Measurements from ENCODE around the gene ZNF766. TPM values are rescaled to one million over a fixed set of nuclear protein-coding genes. Genes with fewer than 3 reads are reported as not detected.

Gene ZNF766
- total and polyA plus RNA-seq, 9 of the 15 experiments (the other 6 are each of a cell fraction or from before 2014, with no cell fraction given) = 6.7 to 23.0 (median 11.2) TPM

DNA sequence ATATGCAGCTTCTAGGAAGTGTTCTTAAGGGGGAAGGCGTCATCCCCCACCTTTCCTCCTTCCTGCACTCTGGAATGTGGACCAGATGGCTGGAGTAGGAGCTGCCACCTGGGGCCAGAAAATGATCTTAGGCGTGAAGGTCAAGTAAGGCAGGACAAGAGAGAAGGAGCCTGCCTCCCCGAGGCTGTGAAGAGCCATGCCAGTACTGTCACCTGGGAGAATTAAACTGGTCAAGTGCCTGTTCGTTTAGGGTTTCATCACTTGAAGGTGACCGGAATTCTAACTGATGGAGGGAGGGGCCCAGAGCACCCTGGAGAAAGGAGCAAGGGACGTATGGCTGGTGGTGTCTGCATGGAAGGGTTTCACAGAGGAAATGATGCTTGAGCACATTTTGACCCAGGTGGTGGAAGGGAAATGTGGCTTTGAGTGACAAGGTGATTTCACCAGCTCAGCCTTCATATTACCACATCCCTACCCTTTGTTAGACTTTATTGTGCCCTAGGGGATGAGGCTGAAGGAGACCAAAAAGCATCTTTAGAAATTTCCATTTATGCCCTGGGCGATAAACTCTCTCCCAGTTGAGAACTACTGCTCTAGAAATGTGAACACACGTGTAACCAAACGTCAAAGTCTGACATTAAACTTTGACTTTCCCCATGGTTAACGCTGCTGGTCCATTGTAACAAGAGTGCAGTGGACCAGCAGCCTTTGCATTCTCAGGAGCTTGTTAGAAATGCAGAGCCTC is 42.0 kb upstream of the ZNF766 start:
- Histone ChIP-seq H3K9me3 (replicated peaks; ENCODE audit: control insufficient read depth, insufficient read depth, low read depth, low read length) (no peaks in the 10 kb centered on the region), H3K4me3 (no peak overlapping the region), H3K4me1 (replicated peaks in 1 of 2; ENCODE audit: control insufficient read depth in 2 of 2, insufficient read depth in 2 of 2, low read length in 2 of 2) (no peaks in the 10 kb centered on the region), H3K9ac (ENCODE audit: insufficient read depth in 1 of 2, low read depth in 2 of 2, low read length in 2 of 2) (no peak overlapping the region), H2AFZ (ENCODE audit: low read depth, low read length) (no peak overlapping the region), H3K9me1 (ENCODE audit: control insufficient read depth, insufficient read depth, low read length) (no peaks in the 10 kb centered on the region), H3K27me3 (ENCODE audit: control insufficient read depth in 2 of 2, insufficient read depth in 2 of 2, low read length in 2 of 2) (no peaks in the 10 kb centered on the region), H3K27ac (ENCODE audit: extremely low read depth, low read depth, low read length) (no peak overlapping the region), H3K79me2 (ENCODE audit: control insufficient read depth, insufficient read depth, low read length) (no peaks in the 10 kb centered on the region), H4K20me1 (replicated peaks; ENCODE audit: control insufficient read depth, insufficient read depth, low read length) (no peaks in the 10 kb centered on the region), H3K36me3 (ENCODE audit: control insufficient read depth, insufficient read depth, low read length) (peaks cover 59% of the 10 kb centered on the region), H3K4me2 (ENCODE audit: insufficient read depth, low read length) (no peak overlapping the region)
- no peak for DNase-seq (ENCODE audit: extremely low read depth in 1 of 4, low spot score in 3 of 4)
- CTCF ChIA-PET (ENCODE audit: low intra/inter-chr PET ratio) = no interaction called here
- no peak for FAIRE-seq
- TF ChIP-seq, protein P1, sequence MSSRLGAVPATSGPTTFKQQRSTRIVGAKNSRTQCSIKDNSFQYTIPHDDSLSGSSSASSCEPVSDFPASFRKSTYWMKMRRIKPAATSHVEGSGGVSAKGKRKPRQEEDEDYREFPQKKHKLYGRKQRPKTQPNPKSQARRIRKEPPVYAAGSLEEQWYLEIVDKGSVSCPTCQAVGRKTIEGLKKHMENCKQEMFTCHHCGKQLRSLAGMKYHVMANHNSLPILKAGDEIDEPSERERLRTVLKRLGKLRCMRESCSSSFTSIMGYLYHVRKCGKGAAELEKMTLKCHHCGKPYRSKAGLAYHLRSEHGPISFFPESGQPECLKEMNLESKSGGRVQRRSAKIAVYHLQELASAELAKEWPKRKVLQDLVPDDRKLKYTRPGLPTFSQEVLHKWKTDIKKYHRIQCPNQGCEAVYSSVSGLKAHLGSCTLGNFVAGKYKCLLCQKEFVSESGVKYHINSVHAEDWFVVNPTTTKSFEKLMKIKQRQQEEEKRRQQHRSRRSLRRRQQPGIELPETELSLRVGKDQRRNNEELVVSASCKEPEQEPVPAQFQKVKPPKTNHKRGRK (tag; IDR thresholded peaks at IDR 0.05) = no peak
- TF ChIP-seq, protein P2, sequence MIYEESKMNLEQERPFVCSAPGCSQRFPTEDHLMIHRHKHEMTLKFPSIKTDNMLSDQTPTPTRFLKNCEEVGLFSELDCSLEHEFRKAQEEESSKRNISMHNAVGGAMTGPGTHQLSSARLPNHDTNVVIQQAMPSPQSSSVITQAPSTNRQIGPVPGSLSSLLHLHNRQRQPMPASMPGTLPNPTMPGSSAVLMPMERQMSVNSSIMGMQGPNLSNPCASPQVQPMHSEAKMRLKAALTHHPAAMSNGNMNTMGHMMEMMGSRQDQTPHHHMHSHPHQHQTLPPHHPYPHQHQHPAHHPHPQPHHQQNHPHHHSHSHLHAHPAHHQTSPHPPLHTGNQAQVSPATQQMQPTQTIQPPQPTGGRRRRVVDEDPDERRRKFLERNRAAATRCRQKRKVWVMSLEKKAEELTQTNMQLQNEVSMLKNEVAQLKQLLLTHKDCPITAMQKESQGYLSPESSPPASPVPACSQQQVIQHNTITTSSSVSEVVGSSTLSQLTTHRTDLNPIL (CRISPR knock-in tag; IDR thresholded peaks at IDR 0.05) = no peak
- TF ChIP-seq PHF20 (IDR thresholded peaks at IDR 0.05; ENCODE audit: partially characterized antibody) (no peak), FOXK1 (CRISPR knock-in tag; IDR thresholded peaks at IDR 0.05; ENCODE audit: borderline replicate concordance) (no peak), BMI1 (IDR thresholded peaks at IDR 0.05; ENCODE audit: low read length) (no peak), CHD2 (IDR thresholded peaks at IDR 0.05; ENCODE audit: low read depth, low read length) (no peak), SIX5 (IDR thresholded peaks at IDR 0.05; ENCODE audit: borderline replicate concordance in 1 of 2, insufficient read depth in 1 of 2, low read depth in 1 of 2, low read length in 2 of 2) (no peak), XRCC4 (IDR thresholded peaks at IDR 0.05; ENCODE audit: extremely low read depth, insufficient read depth, insufficient read length) (no peak), ZNF174 (CRISPR knock-in tag; IDR thresholded peaks at IDR 0.05) (no peak), TCFL5 (CRISPR knock-in tag; conservative IDR thresholded peaks at IDR 0.05) (no peak), ZNF197 (CRISPR knock-in tag; IDR thresholded peaks at IDR 0.05; ENCODE audit: low read depth) (no peak), KDM5B (IDR thresholded peaks at IDR 0.05; ENCODE audit: insufficient replicate concordance, low read depth, low read length) (no peak), MECOM (CRISPR knock-in tag; IDR thresholded peaks at IDR 0.05) (no peak)
- TF ChIP-seq, protein P3, sequence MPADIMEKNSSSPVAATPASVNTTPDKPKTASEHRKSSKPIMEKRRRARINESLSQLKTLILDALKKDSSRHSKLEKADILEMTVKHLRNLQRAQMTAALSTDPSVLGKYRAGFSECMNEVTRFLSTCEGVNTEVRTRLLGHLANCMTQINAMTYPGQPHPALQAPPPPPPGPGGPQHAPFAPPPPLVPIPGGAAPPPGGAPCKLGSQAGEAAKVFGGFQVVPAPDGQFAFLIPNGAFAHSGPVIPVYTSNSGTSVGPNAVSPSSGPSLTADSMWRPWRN (IDR thresholded peaks at IDR 0.05; ENCODE audit: low read depth) = no peak
- TF ChIP-seq, protein P4, sequence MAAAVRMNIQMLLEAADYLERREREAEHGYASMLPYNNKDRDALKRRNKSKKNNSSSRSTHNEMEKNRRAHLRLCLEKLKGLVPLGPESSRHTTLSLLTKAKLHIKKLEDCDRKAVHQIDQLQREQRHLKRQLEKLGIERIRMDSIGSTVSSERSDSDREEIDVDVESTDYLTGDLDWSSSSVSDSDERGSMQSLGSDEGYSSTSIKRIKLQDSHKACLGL (CRISPR knock-in tag; IDR thresholded peaks at IDR 0.05; ENCODE audit: borderline replicate concordance, poor library complexity, severe bottlenecking) = no peak
- TF ChIP-seq, protein P5, sequence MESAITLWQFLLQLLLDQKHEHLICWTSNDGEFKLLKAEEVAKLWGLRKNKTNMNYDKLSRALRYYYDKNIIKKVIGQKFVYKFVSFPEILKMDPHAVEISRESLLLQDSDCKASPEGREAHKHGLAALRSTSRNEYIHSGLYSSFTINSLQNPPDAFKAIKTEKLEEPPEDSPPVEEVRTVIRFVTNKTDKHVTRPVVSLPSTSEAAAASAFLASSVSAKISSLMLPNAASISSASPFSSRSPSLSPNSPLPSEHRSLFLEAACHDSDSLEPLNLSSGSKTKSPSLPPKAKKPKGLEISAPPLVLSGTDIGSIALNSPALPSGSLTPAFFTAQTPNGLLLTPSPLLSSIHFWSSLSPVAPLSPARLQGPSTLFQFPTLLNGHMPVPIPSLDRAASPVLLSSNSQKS (CRISPR knock-in tag; IDR thresholded peaks at IDR 0.05) = no peak
- POLR2A ChIA-PET = interaction anchor here (0.7 to 1.9 kb wide), 3 partner anchors 9 to 14 kb away, joined by 3 to 5 read pairs (median 3); no protein-coding TSS in a partner anchor
- ATAC-seq = no peak
- in situ Hi-C loops (cut with MboI) (no loop called here), intact Hi-C loops (cut with micrococcal nuclease) (no loop called here)
- BruUV-seq (replicated peaks) = no TSS peak
- 90% methylated on average over 9 of the region's 10 CpGs for WGBS (ENCODE audit: insufficient coverage, low coverage, missing lambda C conversion rate)
